HEK293 (cell line): ENCODE data around the gene SSTR3.
A peak's percentile ranks its signal among the peaks of the same experiment; 100 is the strongest.

Experiments
- CTCF ChIA-PET: fragments of 350-600 bp; formaldehyde crosslinking; extraction: SDS; loops from one replicate; lab custom pipeline; 2021; ENCODE audit warnings: antibody characterized with exemption; lab: Yijun Ruan, JAX
- POLR2A ChIA-PET: fragments of 300-600 bp; formaldehyde crosslinking; extraction: SDS; loops from one replicate; lab custom pipeline; 2020; ENCODE audit warnings: antibody characterized with exemption, inconsistent platforms; lab: Yijun Ruan, JAX
- H3K27ac ChIP-seq: fragments of 200-500 bp; sonication (Bioruptor generic); 2 replicates; pipeline ENCODE4 v1.5.1; 2014; ENCODE audit warnings: low read depth, low read length, control low read depth, inconsistent platforms; ENCODE audit errors: extremely low read depth
- H3K36me3 ChIP-seq, 2 experiments: fragments of 200-500 bp in 1 of 2; sonication (Bioruptor generic) in 1 of 2; 1 replicate in 1 of 2; 2 replicates in 1 of 2; pipeline ENCODE4 v1.5.1; 2014 to 2017; ENCODE audit warnings: inconsistent platforms in 2 of 2, low read length in 2 of 2; ENCODE audit not compliant: control insufficient read depth in 2 of 2, insufficient read depth in 1 of 2
- H3K4me1 ChIP-seq: fragments of 200-500 bp; sonication (Bioruptor generic); 2 replicates; pipeline ENCODE4 v1.5.1; 2014; ENCODE audit warnings: mild to moderate bottlenecking, low read length, inconsistent platforms; ENCODE audit not compliant: control insufficient read depth, insufficient read depth
- H3K4me3 ChIP-seq: 2 replicates; pipeline ENCODE4 v1.5.1; 2011; ENCODE audit warnings: low read depth, mild to moderate bottlenecking, control low read depth, low read length, moderate library complexity
- H3K9me3 ChIP-seq: fragments of 200-500 bp; sonication (Bioruptor generic); 2 replicates; pipeline ENCODE4 v1.5.1; 2014; ENCODE audit warnings: low read depth, low read length, inconsistent platforms; ENCODE audit not compliant: control insufficient read depth, insufficient read depth
- GLI4 ChIP-seq: fragments of 450-650 bp; formaldehyde crosslinking; IDR thresholded peaks from 2 replicates; pipeline ENCODE4 v1.5.1; 2016; ENCODE audit warnings: missing biosample characterization, missing genetic modification characterization
- KLF16 ChIP-seq: fragments of 450-650 bp; formaldehyde crosslinking; IDR thresholded peaks from 2 replicates; pipeline ENCODE4 v1.5.1; 2017; ENCODE audit warnings: missing biosample characterization, missing genetic modification characterization
- KLF17 ChIP-seq: fragments of 450-650 bp; formaldehyde crosslinking; IDR thresholded peaks from 2 replicates; pipeline ENCODE4 v1.5.1; 2016; ENCODE audit warnings: missing biosample characterization, missing genetic modification characterization
- PRDM1 ChIP-seq: fragments of 450-650 bp; formaldehyde crosslinking; IDR thresholded peaks from 2 replicates; pipeline ENCODE4; 2016; ENCODE audit warnings: missing biosample characterization, missing genetic modification characterization
- PRDM4 ChIP-seq: fragments of 450-650 bp; formaldehyde crosslinking; IDR thresholded peaks from 2 replicates; pipeline ENCODE4 v1.5.1; 2017; ENCODE audit warnings: missing biosample characterization, missing genetic modification characterization
- ZBTB1 ChIP-seq: fragments of 450-650 bp; formaldehyde crosslinking; IDR thresholded peaks from 2 replicates; pipeline ENCODE4 v1.5.1; 2016; ENCODE audit warnings: missing biosample characterization, missing genetic modification characterization
- ZBTB20 ChIP-seq: fragments of 450-650 bp; formaldehyde crosslinking; IDR thresholded peaks from 2 replicates; pipeline ENCODE4 v1.5.1; 2016; ENCODE audit warnings: missing biosample characterization, missing genetic modification characterization
- ZIC2 ChIP-seq: fragments of 450-650 bp; formaldehyde crosslinking; IDR thresholded peaks from 2 replicates; pipeline ENCODE4 v1.5.1; 2016; ENCODE audit warnings: missing biosample characterization, missing genetic modification characterization
- ZNF174 ChIP-seq: fragments of 450-650 bp; formaldehyde crosslinking; IDR thresholded peaks from 2 replicates; pipeline ENCODE4 v1.5.0; 2017; ENCODE audit warnings: missing biosample characterization, mild to moderate bottlenecking, missing genetic modification characterization
- ZNF214 ChIP-seq: fragments of 450-650 bp; formaldehyde crosslinking; IDR thresholded peaks from 2 replicates; pipeline ENCODE4 v1.5.1; 2017; ENCODE audit warnings: missing biosample characterization, mild to moderate bottlenecking, missing genetic modification characterization, borderline replicate concordance
- ZNF248 ChIP-seq: fragments of 450-650 bp; formaldehyde crosslinking; IDR thresholded peaks from 2 replicates; pipeline ENCODE4 v1.5.1; 2017; ENCODE audit warnings: missing biosample characterization, missing genetic modification characterization
- ZNF423 ChIP-seq: fragments of 450-650 bp; formaldehyde crosslinking; IDR thresholded peaks from 2 replicates; pipeline ENCODE4 v1.5.1; 2016; ENCODE audit warnings: missing biosample characterization, missing genetic modification characterization
- ZNF433 ChIP-seq: fragments of 450-650 bp; formaldehyde crosslinking; IDR thresholded peaks from 2 replicates; pipeline ENCODE4 v1.5.1; 2016; ENCODE audit warnings: missing biosample characterization, missing genetic modification characterization, low read depth
- ZNF558 ChIP-seq: fragments of 450-650 bp; formaldehyde crosslinking; IDR thresholded peaks from 2 replicates; pipeline ENCODE4 v1.5.1; 2016; ENCODE audit warnings: missing biosample characterization, missing genetic modification characterization
- ZNF560 ChIP-seq: fragments of 450-650 bp; formaldehyde crosslinking; IDR thresholded peaks from 2 replicates; pipeline ENCODE4 v1.5.1; 2017; ENCODE audit warnings: missing biosample characterization, missing genetic modification characterization, borderline replicate concordance
- ZNF596 ChIP-seq: fragments of 450-650 bp; IDR thresholded peaks from 2 replicates; pipeline ENCODE4 v1.5.0; 2018; ENCODE audit warnings: missing biosample characterization, mild to moderate bottlenecking, missing genetic modification characterization, moderate library complexity
- ZNF658 ChIP-seq: fragments of 450-650 bp; formaldehyde crosslinking; IDR thresholded peaks from 2 replicates; pipeline ENCODE4; 2016; ENCODE audit warnings: missing biosample characterization, missing genetic modification characterization
- ZNF747 ChIP-seq: fragments of 450-650 bp; formaldehyde crosslinking; IDR thresholded peaks from 2 replicates; pipeline ENCODE4 v1.5.1; 2016; ENCODE audit warnings: missing biosample characterization, missing genetic modification characterization
- ZNF777 ChIP-seq: fragments of 450-650 bp; formaldehyde crosslinking; IDR thresholded peaks from 2 replicates; pipeline ENCODE4 v1.5.1; 2017; ENCODE audit warnings: missing biosample characterization, missing genetic modification characterization, borderline replicate concordance
- TF ChIP-seq, protein P1 (sequence below): fragments of 450-650 bp; formaldehyde crosslinking; IDR thresholded peaks from 2 replicates; pipeline ENCODE4 v1.5.1; 2017; ENCODE audit warnings: missing biosample characterization, missing genetic modification characterization
- TF ChIP-seq, protein P2 (sequence below): fragments of 450-650 bp; formaldehyde crosslinking; IDR thresholded peaks from 2 replicates; pipeline ENCODE4 v1.5.1; 2016; ENCODE audit warnings: missing biosample characterization, missing genetic modification characterization
- TF ChIP-seq, protein P3 (sequence below): fragments of 450-650 bp; formaldehyde crosslinking; IDR thresholded peaks from 2 replicates; pipeline ENCODE4 v1.5.1; 2016; ENCODE audit warnings: missing biosample characterization, missing genetic modification characterization, borderline replicate concordance

The SSTR3 gene

DNA sequence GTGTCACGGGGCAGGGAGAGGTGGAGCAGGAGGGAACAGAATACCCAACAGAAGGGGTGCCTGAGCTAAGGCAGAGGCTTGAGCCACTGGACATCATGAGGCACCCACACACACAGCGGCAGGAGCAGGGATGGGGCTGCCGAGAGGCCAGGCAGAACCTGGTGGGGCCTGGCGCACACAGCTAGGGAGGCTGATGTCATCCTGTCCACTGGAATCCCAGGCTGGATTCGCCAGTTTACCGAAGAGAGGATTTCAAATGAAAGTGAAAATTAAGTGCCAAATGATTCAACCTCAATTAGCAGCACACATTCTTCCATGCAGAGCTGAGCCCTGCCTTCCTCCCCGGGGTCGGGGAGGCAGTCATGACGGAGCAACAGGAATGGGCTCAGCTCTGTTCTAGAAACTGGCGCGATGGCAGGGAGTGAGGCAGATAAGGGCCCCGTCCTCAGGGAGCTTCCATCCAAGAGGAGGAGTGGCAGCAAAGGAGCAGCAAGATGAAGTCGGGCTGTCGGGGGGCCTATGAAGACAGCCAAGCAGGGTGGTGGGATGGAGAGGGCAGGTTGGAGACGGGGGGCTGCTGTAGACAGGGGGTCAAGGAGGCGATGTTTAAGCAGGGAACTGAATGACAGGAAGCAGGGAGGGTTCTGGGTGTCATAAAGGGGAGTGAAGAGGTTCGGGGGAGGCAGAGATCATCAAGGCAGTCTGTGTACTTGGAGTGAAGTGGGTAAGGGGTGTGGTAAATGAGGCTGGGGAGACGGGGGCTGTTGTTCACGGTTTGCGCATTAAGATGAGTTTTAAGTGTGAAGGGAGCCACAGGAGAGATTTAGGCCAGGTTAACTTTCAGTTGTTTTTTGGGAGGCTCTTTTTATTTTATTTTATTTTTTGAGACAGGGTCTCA lies 25.3 kb upstream of the SSTR3 start:
- Histone ChIP-seq H3K9me3 (no peaks in the 10 kb centered on the region), H3K4me3 (no peak overlapping the region), H3K36me3 (no peaks in the 10 kb centered on the region), H3K27ac (no peak overlapping the region), H3K4me1 (no peaks in the 10 kb centered on the region)
- peak; percentile 16; the same call in 1 of the 2 replicates for TF ChIP-seq ZIC2
- peak; percentile 20; the same call in 1 of the 2 replicates for TF ChIP-seq ZBTB20 (tag by site-specific recombination)
- no peak for TF ChIP-seq ZNF747
- POLR2A ChIA-PET: interaction anchor here (0.6 kb wide), 1 partner anchor 470 kb away, joined by 4 read pairs; no protein-coding TSS in a partner anchor
- CTCF ChIA-PET: interaction anchor here (1.0 to 1.3 kb wide), 3 partner anchors 8 to 38 kb away, joined by 3 to 8 read pairs (median 3); no protein-coding TSS in a partner anchor

DNA sequence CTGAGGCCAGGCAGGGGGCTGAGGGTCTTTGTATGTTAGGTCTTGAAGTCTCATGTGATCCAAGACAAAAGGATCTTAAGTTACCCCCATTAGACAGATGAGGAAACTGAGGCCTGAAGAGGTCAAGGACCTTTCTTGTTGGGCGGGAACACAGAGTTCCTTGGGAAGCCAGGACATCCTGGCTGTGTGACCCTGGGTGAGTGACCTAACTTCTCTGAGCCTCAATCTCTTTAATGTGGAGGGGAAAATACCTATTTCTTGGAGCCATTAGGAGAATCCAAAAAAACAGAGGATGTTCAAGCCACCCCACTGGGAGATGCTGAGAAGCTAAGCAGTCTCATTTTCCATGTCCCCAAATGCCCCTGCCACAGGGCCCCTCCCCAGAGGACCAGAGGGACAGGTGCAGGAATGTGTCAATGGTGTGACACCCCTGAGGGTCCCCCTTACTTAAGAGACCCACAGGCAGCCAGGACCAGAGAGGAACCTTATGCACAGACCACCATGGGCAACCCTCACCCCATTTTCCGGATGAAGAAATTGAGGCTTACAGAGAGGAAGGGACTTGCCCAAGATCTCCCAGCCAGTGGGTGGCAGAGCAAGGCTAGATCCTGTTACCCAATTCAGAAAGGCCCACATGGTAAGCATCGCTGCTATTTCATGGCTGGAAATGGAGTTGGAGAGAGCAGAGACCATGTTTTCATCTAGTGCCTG lies 23.8 kb upstream of the SSTR3 start:
- ChIA-PET POLR2A (no interaction called here), CTCF (interaction anchor here (1.0 kb wide), 1 partner anchor 24 kb away, joined by 3 read pairs; no protein-coding TSS in a partner anchor)
- Histone ChIP-seq H3K4me3 (no peak overlapping the region), H3K36me3 (no peaks in the 10 kb centered on the region), H3K4me1 (no peaks in the 10 kb centered on the region), H3K27ac (no peak overlapping the region), H3K9me3 (no peaks in the 10 kb centered on the region)
- TF ChIP-seq KLF17 (tag by site-specific recombination): no peak
- TF ChIP-seq, protein P1, sequence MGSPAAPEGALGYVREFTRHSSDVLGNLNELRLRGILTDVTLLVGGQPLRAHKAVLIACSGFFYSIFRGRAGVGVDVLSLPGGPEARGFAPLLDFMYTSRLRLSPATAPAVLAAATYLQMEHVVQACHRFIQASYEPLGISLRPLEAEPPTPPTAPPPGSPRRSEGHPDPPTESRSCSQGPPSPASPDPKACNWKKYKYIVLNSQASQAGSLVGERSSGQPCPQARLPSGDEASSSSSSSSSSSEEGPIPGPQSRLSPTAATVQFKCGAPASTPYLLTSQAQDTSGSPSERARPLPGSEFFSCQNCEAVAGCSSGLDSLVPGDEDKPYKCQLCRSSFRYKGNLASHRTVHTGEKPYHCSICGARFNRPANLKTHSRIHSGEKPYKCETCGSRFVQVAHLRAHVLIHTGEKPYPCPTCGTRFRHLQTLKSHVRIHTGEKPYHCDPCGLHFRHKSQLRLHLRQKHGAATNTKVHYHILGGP (tag by site-specific recombination): no peak
- no peak for TF ChIP-seq ZNF423 (tag by site-specific recombination)
- no peak for TF ChIP-seq ZNF248
- TF ChIP-seq KLF16 (tag by site-specific recombination): no peak
- TF ChIP-seq ZNF174 (tag by site-specific recombination): no peak
- no peak for TF ChIP-seq ZNF560 (tag by site-specific recombination)
- no peak for TF ChIP-seq ZBTB1 (tag by site-specific recombination)
- TF ChIP-seq ZNF596 (tag by site-specific recombination): no peak
- TF ChIP-seq GLI4: no peak
- no peak for TF ChIP-seq ZNF777 (tag by site-specific recombination)
- TF ChIP-seq, protein P2, sequence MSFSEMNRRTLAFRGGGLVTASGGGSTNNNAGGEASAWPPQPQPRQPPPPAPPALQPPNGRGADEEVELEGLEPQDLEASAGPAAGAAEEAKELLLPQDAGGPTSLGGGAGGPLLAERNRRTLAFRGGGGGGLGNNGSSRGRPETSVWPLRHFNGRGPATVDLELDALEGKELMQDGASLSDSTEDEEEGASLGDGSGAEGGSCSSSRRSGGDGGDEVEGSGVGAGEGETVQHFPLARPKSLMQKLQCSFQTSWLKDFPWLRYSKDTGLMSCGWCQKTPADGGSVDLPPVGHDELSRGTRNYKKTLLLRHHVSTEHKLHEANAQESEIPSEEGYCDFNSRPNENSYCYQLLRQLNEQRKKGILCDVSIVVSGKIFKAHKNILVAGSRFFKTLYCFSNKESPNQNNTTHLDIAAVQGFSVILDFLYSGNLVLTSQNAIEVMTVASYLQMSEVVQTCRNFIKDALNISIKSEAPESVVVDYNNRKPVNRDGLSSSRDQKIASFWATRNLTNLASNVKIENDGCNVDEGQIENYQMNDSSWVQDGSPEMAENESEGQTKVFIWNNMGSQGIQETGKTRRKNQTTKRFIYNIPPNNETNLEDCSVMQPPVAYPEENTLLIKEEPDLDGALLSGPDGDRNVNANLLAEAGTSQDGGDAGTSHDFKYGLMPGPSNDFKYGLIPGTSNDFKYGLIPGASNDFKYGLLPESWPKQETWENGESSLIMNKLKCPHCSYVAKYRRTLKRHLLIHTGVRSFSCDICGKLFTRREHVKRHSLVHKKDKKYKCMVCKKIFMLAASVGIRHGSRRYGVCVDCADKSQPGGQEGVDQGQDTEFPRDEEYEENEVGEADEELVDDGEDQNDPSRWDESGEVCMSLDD (tag by site-specific recombination): no peak
- no peak for TF ChIP-seq ZNF558 (tag by site-specific recombination)
- no peak for TF ChIP-seq PRDM4 (tag by site-specific recombination)
- TF ChIP-seq ZNF433 (tag by site-specific recombination): no peak
- TF ChIP-seq, protein P3, sequence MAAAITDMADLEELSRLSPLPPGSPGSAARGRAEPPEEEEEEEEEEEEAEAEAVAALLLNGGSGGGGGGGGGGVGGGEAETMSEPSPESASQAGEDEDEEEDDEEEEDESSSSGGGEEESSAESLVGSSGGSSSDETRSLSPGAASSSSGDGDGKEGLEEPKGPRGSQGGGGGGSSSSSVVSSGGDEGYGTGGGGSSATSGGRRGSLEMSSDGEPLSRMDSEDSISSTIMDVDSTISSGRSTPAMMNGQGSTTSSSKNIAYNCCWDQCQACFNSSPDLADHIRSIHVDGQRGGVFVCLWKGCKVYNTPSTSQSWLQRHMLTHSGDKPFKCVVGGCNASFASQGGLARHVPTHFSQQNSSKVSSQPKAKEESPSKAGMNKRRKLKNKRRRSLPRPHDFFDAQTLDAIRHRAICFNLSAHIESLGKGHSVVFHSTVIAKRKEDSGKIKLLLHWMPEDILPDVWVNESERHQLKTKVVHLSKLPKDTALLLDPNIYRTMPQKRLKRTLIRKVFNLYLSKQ (tag by site-specific recombination): no peak
- no peak for TF ChIP-seq PRDM1
- no peak for TF ChIP-seq ZNF658
- no peak for TF ChIP-seq ZNF214
